Mesenchymal stem cell (in vitro differentiated cells and primary cell): ENCODE measurements around the gene HHIPL2.
"Not testable (repeated sequence)": the region's sequence is repeated elsewhere in the genome, so short reads cannot be mapped to it uniquely, and the experiment has no call there.

Experiments used
- DNase-seq: peaks from one replicate; pipeline ENCODE4 v3.0.0-alpha.2; 2013
- H2AFZ ChIP-seq: one replicate; pipeline ENCODE4 v1.6.1; 2013; ENCODE audit warnings: low read depth, mild to moderate bottlenecking, control low read depth, inconsistent platforms, low read length, moderate library complexity
- H2AK5ac ChIP-seq: 2 replicates; pipeline ENCODE4 v1.6.1; 2013; ENCODE audit warnings: low read length, moderate library complexity, mild to moderate bottlenecking, inconsistent platforms; ENCODE audit not compliant: severe bottlenecking
- H2BK120ac ChIP-seq: one replicate; pipeline ENCODE4 v1.6.1; 2013; ENCODE audit warnings: low read depth, mild to moderate bottlenecking, inconsistent platforms, low read length, moderate library complexity
- H2BK12ac ChIP-seq, 2 experiments: one replicate each; pipeline ENCODE4 v1.6.1; 2013; ENCODE audit warnings: inconsistent platforms in 2 of 2, low read length in 2 of 2, mild to moderate bottlenecking in 2 of 2, moderate library complexity in 2 of 2, control low read depth in 1 of 2
- H2BK15ac ChIP-seq: one replicate; pipeline ENCODE4 v1.6.1; 2013; ENCODE audit warnings: mild to moderate bottlenecking, low read depth, inconsistent platforms; ENCODE audit not compliant: poor library complexity, severe bottlenecking
- H2BK5ac ChIP-seq: 2 replicates; pipeline ENCODE4 v1.6.1; 2013; ENCODE audit warnings: low read depth, mild to moderate bottlenecking, low read length, control low read depth, inconsistent platforms; ENCODE audit not compliant: poor library complexity, severe bottlenecking
- H3K14ac ChIP-seq, 2 experiments: one replicate each; pipeline ENCODE4 v1.6.1; 2013; ENCODE audit warnings: inconsistent platforms in 2 of 2, low read length in 2 of 2, control low read depth in 1 of 2, mild to moderate bottlenecking in 1 of 2, moderate library complexity in 1 of 2
- H3K18ac ChIP-seq, 2 experiments: one replicate each; pipeline ENCODE4 v1.6.1; 2013; ENCODE audit warnings: inconsistent platforms in 2 of 2, low read length in 2 of 2, control low read depth in 1 of 2, low read depth in 1 of 2, mild to moderate bottlenecking in 1 of 2
- H3K23ac ChIP-seq, 2 experiments: one replicate each; pipeline ENCODE4 v1.6.1; 2013; ENCODE audit warnings: inconsistent platforms in 2 of 2, low read length in 2 of 2, mild to moderate bottlenecking in 2 of 2, moderate library complexity in 2 of 2, control low read depth in 1 of 2
- H3K27ac ChIP-seq: 2 replicates; pipeline ENCODE4 v1.5.1; 2013; ENCODE audit warnings: mild to moderate bottlenecking, moderate library complexity, low read length, control low read depth, inconsistent platforms; ENCODE audit not compliant: poor library complexity, severe bottlenecking
- H3K27me3 ChIP-seq, 2 experiments: 2 replicates each; pipeline versions ENCODE4 v1.6.1 to v1.7.0; 2013; ENCODE audit warnings: low read length in 2 of 2, mild to moderate bottlenecking in 2 of 2, moderate library complexity in 2 of 2, control low read depth in 1 of 2, inconsistent platforms in 1 of 2; ENCODE audit not compliant: control insufficient read depth in 1 of 2, insufficient read depth in 1 of 2
- H3K36me3 ChIP-seq, 2 experiments: 2 replicates each; pipeline versions ENCODE4 v1.6.1 to v1.7.0; 2013; ENCODE audit warnings: low read length in 2 of 2, control low read depth in 1 of 2, inconsistent platforms in 1 of 2, low read depth in 1 of 2, mild to moderate bottlenecking in 1 of 2; ENCODE audit not compliant: insufficient read depth in 2 of 2, control insufficient read depth in 1 of 2
- H3K4ac ChIP-seq, 2 experiments: one replicate each; pipeline ENCODE4 v1.6.1; 2013; ENCODE audit warnings: inconsistent platforms in 2 of 2, low read length in 2 of 2, mild to moderate bottlenecking in 2 of 2, moderate library complexity in 2 of 2, control low read depth in 1 of 2, low read depth in 1 of 2
- H3K4me1 ChIP-seq: 2 replicates; pipeline ENCODE4 v1.6.1; 2013; ENCODE audit warnings: low read depth, low read length, control low read depth; ENCODE audit not compliant: control insufficient read depth, insufficient read depth
- H3K4me2 ChIP-seq: 2 replicates; pipeline ENCODE4 v1.6.1; 2013; ENCODE audit warnings: low read length, mild to moderate bottlenecking, inconsistent platforms; ENCODE audit not compliant: poor library complexity, severe bottlenecking
- H3K4me3 ChIP-seq, 2 experiments: 2 replicates each; pipeline versions ENCODE4 v1.5.1 to v1.7.0; 2013; ENCODE audit warnings: low read length in 2 of 2, mild to moderate bottlenecking in 2 of 2, control low read depth in 1 of 2, low read depth in 1 of 2; ENCODE audit not compliant: insufficient read depth in 1 of 2
- H3K79me1 ChIP-seq: replicated peaks from 2 replicates; pipeline ENCODE4 v1.6.1; 2013; ENCODE audit warnings: mild to moderate bottlenecking, control low read depth, low read length, inconsistent platforms; ENCODE audit not compliant: poor library complexity, severe bottlenecking
- H3K9ac ChIP-seq: 2 replicates; pipeline ENCODE4 v1.7.0; 2013; ENCODE audit warnings: mild to moderate bottlenecking, low read length, moderate library complexity
- H3K9me3 ChIP-seq: 2 replicates; pipeline ENCODE4 v1.7.0; 2013; ENCODE audit warnings: mild to moderate bottlenecking, low read length; ENCODE audit not compliant: control insufficient read depth
- H4K8ac ChIP-seq: one replicate; pipeline ENCODE4 v1.6.1; 2013; ENCODE audit warnings: inconsistent platforms, mild to moderate bottlenecking, low read length, moderate library complexity
- H4K91ac ChIP-seq: one replicate; pipeline ENCODE4 v1.6.1; 2013; ENCODE audit warnings: mild to moderate bottlenecking, low read length, inconsistent platforms
- WGBS: methylation state at CpG from one replicate; pipeline ENCODE4 v1.1.7; 2013; ENCODE audit warnings: mixed read lengths; 5-methylcytosine and 5-hydroxymethylcytosine counted together

The HHIPL2 gene

GRCh38 chr1:222523852-222524251 lies 24.1 kb downstream of the HHIPL2 start:
- H3K9me3 ChIP-seq: peaks cover 16% of the 10 kb centered on the region
- H3K4ac ChIP-seq: no peak overlapping the region
- WGBS: 83% methylated on average over 2 of the region's 3 CpGs
- H2AK5ac ChIP-seq: no peak overlapping the region
- no peak overlapping the region for H2BK12ac ChIP-seq
- no peak overlapping the region for H3K27ac ChIP-seq
- H4K91ac ChIP-seq: no peak overlapping the region
- H3K23ac ChIP-seq: no peak overlapping the region
- no peak for DNase-seq
- H3K4me2 ChIP-seq: no peak overlapping the region
- H2BK15ac ChIP-seq: no peak overlapping the region
- no peaks in the 10 kb centered on the region for H3K36me3 ChIP-seq
- no peak overlapping the region for H2AFZ ChIP-seq
- H3K4me1 ChIP-seq: no peaks in the 10 kb centered on the region
- no peak overlapping the region for H2BK120ac ChIP-seq
- no peak overlapping the region for H2BK5ac ChIP-seq
- no peaks in the 10 kb centered on the region for H3K79me1 ChIP-seq
- H3K4me3 ChIP-seq: no peak overlapping the region
- H3K18ac ChIP-seq: no peak overlapping the region
- no peak overlapping the region for H4K8ac ChIP-seq
- H3K27me3 ChIP-seq: peaks cover 0 to 10% of the 10 kb centered on the region in 2 experiments
- no peak overlapping the region for H3K14ac ChIP-seq
- H3K9ac ChIP-seq: no peak overlapping the region

GRCh38 chr1:222522105-222522915 lies 25.6 kb downstream of the HHIPL2 start:
- no peak overlapping the region for H2AFZ ChIP-seq
- H3K4me1 ChIP-seq: no peaks in the 10 kb centered on the region
- no peak overlapping the region for H2BK5ac ChIP-seq
- H3K27ac ChIP-seq: no peak overlapping the region
- no peak overlapping the region for H3K4ac ChIP-seq
- H2BK12ac ChIP-seq: no peak overlapping the region
- H3K23ac ChIP-seq: no peak overlapping the region
- H2BK120ac ChIP-seq: no peak overlapping the region
- no peak overlapping the region for H2AK5ac ChIP-seq
- H3K9me3 ChIP-seq: peaks cover 16% of the 10 kb centered on the region
- no peaks in the 10 kb centered on the region for H3K36me3 ChIP-seq
- no peak overlapping the region for H3K4me3 ChIP-seq
- peaks cover 0 to 10% of the 10 kb centered on the region in 2 experiments for H3K27me3 ChIP-seq
- H3K9ac ChIP-seq: no peak overlapping the region
- no peak overlapping the region for H3K18ac ChIP-seq
- H4K8ac ChIP-seq: no peak overlapping the region
- H4K91ac ChIP-seq: no peak overlapping the region
- no peaks in the 10 kb centered on the region for H3K79me1 ChIP-seq
- DNase-seq: no peak
- no peak overlapping the region for H2BK15ac ChIP-seq
- H3K4me2 ChIP-seq: no peak overlapping the region
- no peak overlapping the region for H3K14ac ChIP-seq
- WGBS: 83% methylated on average over 8 of the region's 8 CpGs

- Histone ChIP-seq H2AFZ (no peak overlapping the region), H3K9ac (no peak overlapping the region), H3K27ac (no peak overlapping the region), H2BK120ac (no peak overlapping the region), H3K18ac (no peak overlapping the region), H2BK12ac (no peak overlapping the region), H3K4me3 (no peak overlapping the region), H2BK15ac (no peak overlapping the region), H3K23ac (no peak overlapping the region), H3K4me1 (no peaks in the 10 kb centered on the region), H2AK5ac (no peak overlapping the region), H3K27me3 (peaks cover 0 to 10% of the 10 kb centered on the region in 2 experiments), H3K9me3 (peaks cover 16% of the 10 kb centered on the region), H3K4me2 (no peak overlapping the region), H4K91ac (no peak overlapping the region), H3K36me3 (no peaks in the 10 kb centered on the region), H3K14ac (no peak overlapping the region), H3K79me1 (no peaks in the 10 kb centered on the region), H3K4ac (no peak overlapping the region), H4K8ac (no peak overlapping the region), H2BK5ac (no peak overlapping the region)
- WGBS: 91% methylated on average over 5 of the region's 7 CpGs
- DNase-seq: no peak
Measured at GRCh38 chr1:222521299-222522104, 26.4 kb downstream of the HHIPL2 start.

- not testable (repeated sequence) for H3K4me1 ChIP-seq, H3K9ac ChIP-seq, H3K27ac ChIP-seq, H2BK5ac ChIP-seq, H3K79me1 ChIP-seq, H3K23ac ChIP-seq, H2AFZ ChIP-seq, H4K91ac ChIP-seq, H3K4me2 ChIP-seq, H3K18ac ChIP-seq, H3K27me3 ChIP-seq, H3K4ac ChIP-seq, H4K8ac ChIP-seq, H2BK15ac ChIP-seq, H2BK120ac ChIP-seq, H3K14ac ChIP-seq, H2BK12ac ChIP-seq, H3K36me3 ChIP-seq, H3K9me3 ChIP-seq, H3K4me3 ChIP-seq, H2AK5ac ChIP-seq
- WGBS: 40% methylated on average over 3 of the region's 5 CpGs
- peak; percentile 88 for DNase-seq
Measured at GRCh38 chr1:222489496-222489895, 58.4 kb downstream of the HHIPL2 start.
